Stimulated activated CD4-positive, alpha-beta T cell treated with anti-CD3 and anti-CD28 coated beads, Interleukin-12 subunit alpha, Interleukin-12 subunit beta, amount 100 ng/mL, for 4 hours (primary cell): ENCODE data around the gene RPP30.
A peak's percentile ranks its signal among the peaks of the same experiment; 100 is the strongest.

Source experiments
- DNase-seq: peaks from one replicate; pipeline ENCODE4 v3.0.0-alpha.2; 2020

Gene RPP30

GRCh38 chr10:90871766-90872647 is at the start of gene RPP30:
Gene RPP30, plus strand, starts transcription at chr10:90871974. Its CDS starts 13 bp downstream, at chr10:90871987.
- peak; percentile 80 for DNase-seq

- DNase-seq, result no peak
These were observed 49.3 kb upstream of the RPP30 start for GRCh38 chr10:90822508-90822907.

GRCh38 chr10:90832111-90832510 is 39.7 kb upstream of the RPP30 start:
- DNase-seq, result no peak

- DNase-seq, result no peak
These were observed 37.4 kb upstream of the RPP30 start for GRCh38 chr10:90834326-90834725.

- no peak for DNase-seq
These were observed 34.3 kb upstream of the RPP30 start for GRCh38 chr10:90837486-90837885.

- DNase-seq, result no peak
These were observed 29.0 kb upstream of the RPP30 start for GRCh38 chr10:90842725-90843124.

- DNase-seq, result no peak
These were observed 26.0 kb upstream of the RPP30 start for GRCh38 chr10:90845726-90846125.

- DNase-seq, result no peak
These were observed 25.0 kb upstream of the RPP30 start for GRCh38 chr10:90846746-90847145.

GRCh38 chr10:90847436-90847835 is 24.3 kb upstream of the RPP30 start:
- DNase-seq, result no peak

- DNase-seq, result no peak
These were observed 21.6 kb upstream of the RPP30 start for GRCh38 chr10:90849956-90850749.

GRCh38 chr10:90855126-90855525 is 16.6 kb upstream of the RPP30 start:
- no peak for DNase-seq

- no peak for DNase-seq
These were observed 15.5 kb upstream of the RPP30 start for GRCh38 chr10:90856261-90856660.

GRCh38 chr10:90856964-90857634 is 14.7 kb upstream of the RPP30 start:
- no peak for DNase-seq

GRCh38 chr10:90857635-90858460 is 13.9 kb upstream of the RPP30 start, which contains the start of gene HTR7:
Gene HTR7, minus strand, starts transcription at chr10:90858039. Its CDS starts 368 bp downstream, at chr10:90857671.
- DNase-seq, result peak; percentile 64

GRCh38 chr10:90858461-90858968 is 13.3 kb upstream of the RPP30 start:
- DNase-seq, result no peak

GRCh38 chr10:90859321-90859751 is 12.4 kb upstream of the RPP30 start:
- DNase-seq, result no peak

GRCh38 chr10:90860790-90861189 is 11.0 kb upstream of the RPP30 start:
- no peak for DNase-seq

GRCh38 chr10:90862908-90863514 is 8.8 kb upstream of the RPP30 start:
- no peak for DNase-seq

- DNase-seq, result no peak
These were observed 6.4 kb upstream of the RPP30 start for GRCh38 chr10:90865401-90865800.

GRCh38 chr10:90866050-90866598 is 5.7 kb upstream of the RPP30 start:
- DNase-seq, result no peak

GRCh38 chr10:90871279-90871765 is 452 bp upstream of the RPP30 start:
- peak; percentile 26 for DNase-seq
